ENCODE measurements around the gene CYP2A7.

DNA sequence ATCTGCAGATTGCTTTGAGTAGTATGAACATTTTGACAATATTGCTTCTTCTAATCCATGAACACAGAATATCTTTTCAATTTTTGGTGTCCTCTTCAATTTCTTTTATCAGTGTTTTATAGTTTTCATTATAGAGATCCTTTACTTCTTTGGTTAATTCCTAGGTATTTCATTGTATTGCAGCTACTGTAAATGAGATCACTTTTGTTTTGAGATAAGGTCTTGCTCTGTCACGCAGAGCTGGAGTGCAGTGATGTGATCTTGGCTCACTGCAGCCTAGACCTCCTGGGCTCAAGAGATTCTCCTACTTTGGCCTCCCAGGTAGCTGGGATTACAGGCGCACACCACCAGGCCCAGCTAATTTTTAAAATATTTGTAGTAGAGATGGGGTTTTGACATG, 9.8 kb downstream of the CYP2A7 start:
- TF ChIP-seq POLR2A (IDR thresholded peaks at IDR 0.05; ENCODE audit: low read depth, low read length) (no peak), POLR2AphosphoS5 (IDR thresholded peaks at IDR 0.05; ENCODE audit: low read depth, low read length) (no peak)
